Left lobe of liver (tissue), 2 donors: ENCODE measurements around the gene FEZF2. TPM values are rescaled to one million over a fixed set of nuclear protein-coding genes. Genes with fewer than 3 reads are reported as not detected.

Experiments
- ATAC-seq: fragments of 200-7000 bp; cut with Tn5 transposase; one replicate; pipeline ENCODE4 v1.9.1; 2020; ENCODE audit warnings: mild to moderate bottlenecking, moderate library complexity
- DNase-seq: peaks from one replicate; pipeline ENCODE4 v3.0.0-alpha.2; 2020; ENCODE audit warnings: low spot score
- total RNA-seq: library from RNA; stranded (reverse); gene quantifications from one replicate; pipeline ENCODE4 v1.2.1, GENCODE V29; 2021
- donor health status: DM: no; HTN: no; CAD: no; lungs with moderate emphysema.
- donor health status: DM: no; HTN: yes; CAD: no.

FEZF2 gene
- total RNA-seq, 1 donor from 2014 or later: not detected

GRCh38 chr3:62373714-62374333 lies 474 bp upstream of the FEZF2 start:
- DNase-seq (no peak), ATAC-seq (no peak)

GRCh38 chr3:62372621-62373041 lies 719 bp downstream of the FEZF2 start:
- ATAC-seq: peak; percentile 33
- DNase-seq: no peak

GRCh38 chr3:62371720-62372591 lies 1.4 kb downstream of the FEZF2 start:
- peak; percentile 96 for ATAC-seq
- peak; percentile 75 for DNase-seq

- ATAC-seq (no peak), DNase-seq (no peak)
These were observed 2.3 kb downstream of the FEZF2 start for GRCh38 chr3:62370858-62371719.

- ATAC-seq (no peak), DNase-seq (no peak)
These were observed 3.1 kb downstream of the FEZF2 start for GRCh38 chr3:62370112-62370857.

GRCh38 chr3:62369476-62369743 lies 3.9 kb downstream of the FEZF2 start:
- ATAC-seq: no peak
- no peak for DNase-seq

GRCh38 chr3:62368705-62369475 lies 4.5 kb downstream of the FEZF2 start:
- ATAC-seq: no peak
- DNase-seq: no peak

- DNase-seq (no peak), ATAC-seq (no peak)
These were observed 5.1 kb downstream of the FEZF2 start for GRCh38 chr3:62368290-62368704.

- DNase-seq (no peak), ATAC-seq (no peak)
These were observed 5.6 kb downstream of the FEZF2 start for GRCh38 chr3:62367763-62368195.

GRCh38 chr3:62366126-62366484 lies 7.2 kb downstream of the FEZF2 start:
- ATAC-seq (no peak), DNase-seq (no peak)

- no peak for ATAC-seq
These were observed 7.8 kb downstream of the FEZF2 start for GRCh38 chr3:62365391-62366125.

GRCh38 chr3:62364191-62364590 lies 9.2 kb downstream of the FEZF2 start:
- ATAC-seq (no peak), DNase-seq (no peak)

More at GRCh38 chr3:62365391-62366125, 7.8 kb downstream of the FEZF2 start:
- no peak for DNase-seq

GRCh38 chr3:62363275-62363674 lies 10.1 kb downstream of the FEZF2 start:
- ATAC-seq: no peak
- no peak for DNase-seq

- no peak for ATAC-seq
- DNase-seq: no peak
These were observed 11.5 kb downstream of the FEZF2 start for GRCh38 chr3:62361824-62362223.

GRCh38 chr3:62361261-62361660 lies 12.1 kb downstream of the FEZF2 start:
- ATAC-seq: no peak
- no peak for DNase-seq

GRCh38 chr3:62359531-62359930 lies 13.8 kb downstream of the FEZF2 start:
- no peak for ATAC-seq
- DNase-seq: no peak

GRCh38 chr3:62356356-62356755 lies 17.0 kb downstream of the FEZF2 start:
- DNase-seq (no peak), ATAC-seq (no peak)

- ATAC-seq (no peak), DNase-seq (no peak)
These were observed 17.6 kb downstream of the FEZF2 start for GRCh38 chr3:62355703-62356102.

GRCh38 chr3:62343755-62344154 lies 29.6 kb downstream of the FEZF2 start:
- no peak for ATAC-seq

More at GRCh38 chr3:62343755-62344154, 29.6 kb downstream of the FEZF2 start:
- DNase-seq: no peak
